ENCODE data around the gene TMTC3. TPM values are rescaled to one million over a fixed set of nuclear protein-coding genes. Genes with fewer than 3 reads are reported as not detected.

TMTC3 gene
- total RNA-seq, 1 donor from 2014 or later = 35.2 TPM

DNA sequence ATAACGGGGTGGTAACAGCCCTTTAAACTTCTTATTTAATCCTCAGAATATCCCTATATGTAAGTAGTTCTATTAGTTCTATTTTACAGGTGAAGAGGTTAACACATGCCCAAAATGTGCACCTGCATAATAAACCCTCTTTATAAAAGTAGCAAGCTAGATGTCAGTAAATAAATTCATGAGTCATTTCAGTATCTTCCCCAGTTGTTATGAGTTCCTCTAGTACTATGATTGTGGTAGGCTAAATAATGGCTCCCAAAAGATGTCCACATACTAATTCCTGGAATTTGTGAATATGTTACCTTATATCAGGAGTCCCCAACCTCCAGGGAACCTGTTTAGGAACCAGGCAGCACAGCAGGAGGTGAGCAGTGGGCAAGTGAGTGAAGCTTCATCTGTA lies 106.5 kb downstream of the TMTC3 start:
- Mint-ChIP-seq H3K27me3 (no peaks in the 10 kb centered on the region), H3K4me1 (ENCODE audit: low read depth) (no peaks in the 10 kb centered on the region), H3K36me3 (ENCODE audit: insufficient read depth) (no peaks in the 10 kb centered on the region), H3K9me3 (ENCODE audit: low read depth) (no peaks in the 10 kb centered on the region), H3K27ac (no peak overlapping the region), H3K4me3 (ENCODE audit: low read depth) (no peak overlapping the region)
- DNase-seq (ENCODE audit: low spot score, unreplicated experiment) = no peak
- TF ChIP-seq, protein P1, sequence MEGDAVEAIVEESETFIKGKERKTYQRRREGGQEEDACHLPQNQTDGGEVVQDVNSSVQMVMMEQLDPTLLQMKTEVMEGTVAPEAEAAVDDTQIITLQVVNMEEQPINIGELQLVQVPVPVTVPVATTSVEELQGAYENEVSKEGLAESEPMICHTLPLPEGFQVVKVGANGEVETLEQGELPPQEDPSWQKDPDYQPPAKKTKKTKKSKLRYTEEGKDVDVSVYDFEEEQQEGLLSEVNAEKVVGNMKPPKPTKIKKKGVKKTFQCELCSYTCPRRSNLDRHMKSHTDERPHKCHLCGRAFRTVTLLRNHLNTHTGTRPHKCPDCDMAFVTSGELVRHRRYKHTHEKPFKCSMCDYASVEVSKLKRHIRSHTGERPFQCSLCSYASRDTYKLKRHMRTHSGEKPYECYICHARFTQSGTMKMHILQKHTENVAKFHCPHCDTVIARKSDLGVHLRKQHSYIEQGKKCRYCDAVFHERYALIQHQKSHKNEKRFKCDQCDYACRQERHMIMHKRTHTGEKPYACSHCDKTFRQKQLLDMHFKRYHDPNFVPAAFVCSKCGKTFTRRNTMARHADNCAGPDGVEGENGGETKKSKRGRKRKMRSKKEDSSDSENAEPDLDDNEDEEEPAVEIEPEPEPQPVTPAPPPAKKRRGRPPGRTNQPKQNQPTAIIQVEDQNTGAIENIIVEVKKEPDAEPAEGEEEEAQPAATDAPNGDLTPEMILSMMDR (IDR thresholded peaks at IDR 0.05; ENCODE audit: unreplicated experiment) = no peak

Other genes with a start within 250 kb of the TMTC3 start
- 0.10 and 0.16 TPM in 2 replicates for gene C12orf50, start 112.9 kb upstream of the TMTC3 start, total RNA-seq
- 29.7 and 31.2 TPM in 2 replicates for gene CEP290, start 219 bp upstream of the TMTC3 start, total RNA-seq

All from progenitor cell of endocrine pancreas (in vitro differentiated cells).